Lung (tissue), 12 donors: Measurements from ENCODE around the gene PLXND1. TPM values are rescaled to one million over a fixed set of nuclear protein-coding genes. Genes with fewer than 3 reads are reported as not detected.

Source experiments
- ATAC-seq: fragments of 200-7000 bp; cut with Tn5 transposase; one replicate; pipeline ENCODE4 v1.9.1; 2020; ENCODE audit warnings: moderate number of reproducible peaks; ENCODE audit not compliant: insufficient read depth, low FRiP score
- DNase-seq, 3 donors: peaks; one replicate each; pipeline ENCODE4 v3.0.0-alpha.2; 2013 to 2017
- H3K27ac ChIP-seq, 2 donors: one replicate each; pipeline ENCODE4 v1.5.1; 2013; ENCODE audit warnings: mild to moderate bottlenecking in 2 of 2, moderate library complexity in 2 of 2, control low read depth in 1 of 2, inconsistent platforms in 1 of 2, low read depth in 1 of 2, low read length in 1 of 2
- H3K27me3 ChIP-seq, 3 donors: one replicate each; pipeline ENCODE4 v1.5.1; 2013; ENCODE audit warnings: low read length in 2 of 3; ENCODE audit not compliant: control insufficient read depth in 3 of 3, insufficient read depth in 3 of 3
- H3K36me3 ChIP-seq, 4 donors: one replicate each; pipeline ENCODE4 v1.5.1; 2013; ENCODE audit warnings: low read length in 4 of 4, mild to moderate bottlenecking in 1 of 4, moderate library complexity in 1 of 4; ENCODE audit not compliant: control insufficient read depth in 4 of 4, insufficient read depth in 4 of 4
- H3K4me1 ChIP-seq, 5 donors: one replicate each; pipeline ENCODE4 v1.5.1; 2013; ENCODE audit warnings: low read length in 5 of 5, mild to moderate bottlenecking in 2 of 5, moderate library complexity in 1 of 5; ENCODE audit not compliant: control insufficient read depth in 5 of 5, insufficient read depth in 5 of 5
- H3K4me3 ChIP-seq: one replicate; pipeline ENCODE4 v1.5.1; 2013; ENCODE audit warnings: mild to moderate bottlenecking, control low read depth, moderate library complexity
- H3K9ac ChIP-seq, 2 donors: one replicate each; pipeline ENCODE4 v1.5.1; 2013; ENCODE audit warnings: low read length in 2 of 2, control low read depth in 1 of 2; ENCODE audit not compliant: insufficient read depth in 1 of 2
- H3K9me3 ChIP-seq, 4 donors: one replicate each; pipeline ENCODE4 v1.5.1; 2013; ENCODE audit warnings: low read length in 3 of 4, mild to moderate bottlenecking in 1 of 4, moderate library complexity in 1 of 4; ENCODE audit not compliant: control insufficient read depth in 4 of 4, insufficient read depth in 3 of 4
- WGBS, 2 donors: extraction: QIAGEN DNeasy Blood & Tissue Kit; methylation state at CpG; one replicate each; pipeline ENCODE4 v1.1.7; 2013; 5-methylcytosine and 5-hydroxymethylcytosine counted together
- polyA plus RNA-seq, 2 donors: library from polyadenylated mRNA; stranded (reverse); fragments of 200-250 nt; gene quantifications; one replicate each; pipeline ENCODE4 v1.2.1, GENCODE V29; 2013
- total RNA-seq, 2 donors: library from RNA; depleted of rRNA in 1 of 2; stranded (reverse); fragments of >200 nt in 1 of 2; gene quantifications; one replicate each; pipeline ENCODE4 v1.2.1, GENCODE V29; 2014 to 2021
- TF ChIP-seq, protein P1 (sequence below): IDR thresholded peaks from 2 replicates; pipeline ENCODE4 v1.5.1; 2012; ENCODE audit warnings: mild to moderate bottlenecking; ENCODE audit errors: control extremely low read depth, extremely low read depth
- donor health status: control.
- donor health status: control.
- donor health status: Bipolar disorder and iron deficiency.
- donor health status: healthy.
- donor health status: DM: yes; HTN: yes; CAD: no.

The PLXND1 gene
- total and polyA plus RNA-seq, 4 donors: 128 to 233 (median 180) TPM

- TF ChIP-seq, protein P1, sequence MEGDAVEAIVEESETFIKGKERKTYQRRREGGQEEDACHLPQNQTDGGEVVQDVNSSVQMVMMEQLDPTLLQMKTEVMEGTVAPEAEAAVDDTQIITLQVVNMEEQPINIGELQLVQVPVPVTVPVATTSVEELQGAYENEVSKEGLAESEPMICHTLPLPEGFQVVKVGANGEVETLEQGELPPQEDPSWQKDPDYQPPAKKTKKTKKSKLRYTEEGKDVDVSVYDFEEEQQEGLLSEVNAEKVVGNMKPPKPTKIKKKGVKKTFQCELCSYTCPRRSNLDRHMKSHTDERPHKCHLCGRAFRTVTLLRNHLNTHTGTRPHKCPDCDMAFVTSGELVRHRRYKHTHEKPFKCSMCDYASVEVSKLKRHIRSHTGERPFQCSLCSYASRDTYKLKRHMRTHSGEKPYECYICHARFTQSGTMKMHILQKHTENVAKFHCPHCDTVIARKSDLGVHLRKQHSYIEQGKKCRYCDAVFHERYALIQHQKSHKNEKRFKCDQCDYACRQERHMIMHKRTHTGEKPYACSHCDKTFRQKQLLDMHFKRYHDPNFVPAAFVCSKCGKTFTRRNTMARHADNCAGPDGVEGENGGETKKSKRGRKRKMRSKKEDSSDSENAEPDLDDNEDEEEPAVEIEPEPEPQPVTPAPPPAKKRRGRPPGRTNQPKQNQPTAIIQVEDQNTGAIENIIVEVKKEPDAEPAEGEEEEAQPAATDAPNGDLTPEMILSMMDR: no peak
- WGBS, 2 donors: 92 to 94% methylated on average over 5 of the region's 5 CpGs
- no peak for DNase-seq
These were observed 83.5 kb downstream of the PLXND1 start for GRCh38 chr3:129522953-129523352.

DNA sequence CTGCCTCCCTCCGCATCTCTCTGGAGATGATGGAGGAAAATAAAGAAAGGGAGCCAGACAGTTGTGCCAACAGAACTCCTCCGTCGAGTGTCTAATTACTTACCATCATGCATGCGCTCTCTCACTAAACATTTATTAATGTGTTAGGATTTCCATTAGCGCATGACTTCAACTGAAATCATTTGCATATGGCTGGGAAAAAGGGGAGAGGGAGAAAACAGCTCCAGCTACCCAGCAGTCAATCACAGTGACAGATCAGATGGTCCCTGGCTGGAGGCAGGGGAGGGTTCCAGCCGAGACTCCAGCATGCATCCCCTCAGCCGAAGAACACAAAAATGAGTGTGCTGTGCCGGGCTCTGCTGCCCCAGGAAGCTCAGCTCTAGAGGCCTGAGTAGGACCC, 84.9 kb downstream of the PLXND1 start:
- TF ChIP-seq, protein P1: no peak
- H3K27me3 ChIP-seq: no peaks in the 10 kb centered on the region
- WGBS, 2 donors: 84 to 91% methylated on average over 8 of the region's 8 CpGs
- no peaks in the 10 kb centered on the region for H3K9me3 ChIP-seq
- no peak overlapping the region for H3K9ac ChIP-seq
- H3K4me1 ChIP-seq: no peaks in the 10 kb centered on the region
- H3K36me3 ChIP-seq: peaks cover 0 to 19% (median 9%) of the 10 kb centered on the region in 4 donors
- H3K4me3 ChIP-seq: no peak overlapping the region
- ATAC-seq (no peak), DNase-seq (no peak)
- H3K27ac ChIP-seq: no peak overlapping the region

More at GRCh38 chr3:129522953-129523352, 83.5 kb downstream of the PLXND1 start:
- H3K4me3 ChIP-seq: no peak overlapping the region
- no peak overlapping the region for H3K9ac ChIP-seq
- no peaks in the 10 kb centered on the region for H3K4me1 ChIP-seq
- H3K27me3 ChIP-seq: no peaks in the 10 kb centered on the region
- H3K27ac ChIP-seq: no peak overlapping the region
- ATAC-seq: no peak
- H3K36me3 ChIP-seq: peaks cover 0 to 14% (median 4%) of the 10 kb centered on the region in 4 donors
- H3K9me3 ChIP-seq: no peaks in the 10 kb centered on the region

GRCh38 chr3:129520960-129521359, 85.5 kb downstream of the PLXND1 start:
- ATAC-seq (no peak), DNase-seq (no peak)
- Histone ChIP-seq H3K36me3 (peaks cover 0 to 25% (median 10%) of the 10 kb centered on the region in 4 donors), H3K9ac (no peak overlapping the region), H3K27ac (no peak overlapping the region), H3K9me3 (no peaks in the 10 kb centered on the region), H3K27me3 (no peaks in the 10 kb centered on the region), H3K4me3 (no peak overlapping the region), H3K4me1 (no peaks in the 10 kb centered on the region)
- 83 to 97% methylated on average over 4 of the region's 4 CpGs for WGBS, 2 donors
- TF ChIP-seq, protein P1: no peak
